GM06990 (cell line): ENCODE results near the gene IFNB1.

Source experiments
- DNase-seq: peaks from one replicate; pipeline ENCODE4 v3.0.0-alpha.2; 2011; ENCODE audit not compliant: insufficient read length; ENCODE audit errors: extremely low read depth
- H3K27me3 ChIP-seq: replicated peaks from 2 replicates; pipeline ENCODE4 v1.6.0; 2011; ENCODE audit warnings: low read length; ENCODE audit not compliant: control insufficient read depth, insufficient read depth
- H3K36me3 ChIP-seq: 2 replicates; pipeline ENCODE4 v1.5.1; 2011; ENCODE audit warnings: low read length; ENCODE audit not compliant: control insufficient read depth, insufficient read depth
- H3K4me3 ChIP-seq: replicated peaks from 2 replicates; pipeline ENCODE4 v1.5.1; 2011; ENCODE audit warnings: low read depth, mild to moderate bottlenecking, control low read depth, low read length
- TF ChIP-seq, protein P1 (sequence below): IDR thresholded peaks from 2 replicates; pipeline ENCODE4 v1.5.1; 2011; ENCODE audit warnings: low read length, control low read depth, mild to moderate bottlenecking, inconsistent platforms; ENCODE audit not compliant: insufficient read depth, poor library complexity, severe bottlenecking

IFNB1 gene

DNA sequence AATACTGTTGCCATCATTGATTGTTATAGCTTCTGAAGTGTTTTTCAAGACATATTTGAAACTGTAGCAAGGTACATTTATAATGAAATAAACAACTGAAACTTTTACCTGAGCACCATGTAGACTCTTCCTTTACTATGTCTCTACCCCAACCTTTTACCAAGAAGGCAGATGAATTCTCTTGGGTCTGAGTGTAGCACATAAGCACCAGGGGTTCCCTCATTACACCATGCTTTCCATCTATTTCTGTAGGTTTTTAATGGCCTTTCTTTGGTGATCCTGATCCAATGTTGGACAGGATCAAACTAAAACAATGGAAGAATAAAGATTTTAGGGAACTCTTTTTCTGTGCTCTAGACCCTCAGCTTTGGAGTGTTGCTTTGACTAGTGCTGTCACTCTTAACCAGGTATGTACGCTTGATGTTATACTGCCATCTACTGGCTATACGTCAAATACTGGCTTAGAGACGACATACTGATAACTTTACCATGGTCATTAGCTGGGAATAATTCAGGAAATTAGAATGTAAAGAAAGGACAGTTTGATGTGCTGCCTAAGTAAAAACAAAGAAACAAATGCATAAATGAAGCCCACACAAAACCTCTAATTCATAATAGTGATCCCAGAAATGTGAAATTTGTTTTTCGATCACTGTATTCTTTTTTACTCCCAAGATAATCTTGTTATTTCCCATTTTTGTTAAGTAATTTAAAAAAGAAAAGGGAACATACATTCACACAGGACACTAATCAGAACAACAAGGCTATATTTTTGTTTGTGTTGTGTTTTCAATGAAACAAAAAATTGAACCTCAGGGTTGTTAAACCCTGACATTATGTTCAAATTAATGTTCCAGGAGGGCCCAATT lies 33.2 kb upstream of the IFNB1 start:
- TF ChIP-seq, protein P1, sequence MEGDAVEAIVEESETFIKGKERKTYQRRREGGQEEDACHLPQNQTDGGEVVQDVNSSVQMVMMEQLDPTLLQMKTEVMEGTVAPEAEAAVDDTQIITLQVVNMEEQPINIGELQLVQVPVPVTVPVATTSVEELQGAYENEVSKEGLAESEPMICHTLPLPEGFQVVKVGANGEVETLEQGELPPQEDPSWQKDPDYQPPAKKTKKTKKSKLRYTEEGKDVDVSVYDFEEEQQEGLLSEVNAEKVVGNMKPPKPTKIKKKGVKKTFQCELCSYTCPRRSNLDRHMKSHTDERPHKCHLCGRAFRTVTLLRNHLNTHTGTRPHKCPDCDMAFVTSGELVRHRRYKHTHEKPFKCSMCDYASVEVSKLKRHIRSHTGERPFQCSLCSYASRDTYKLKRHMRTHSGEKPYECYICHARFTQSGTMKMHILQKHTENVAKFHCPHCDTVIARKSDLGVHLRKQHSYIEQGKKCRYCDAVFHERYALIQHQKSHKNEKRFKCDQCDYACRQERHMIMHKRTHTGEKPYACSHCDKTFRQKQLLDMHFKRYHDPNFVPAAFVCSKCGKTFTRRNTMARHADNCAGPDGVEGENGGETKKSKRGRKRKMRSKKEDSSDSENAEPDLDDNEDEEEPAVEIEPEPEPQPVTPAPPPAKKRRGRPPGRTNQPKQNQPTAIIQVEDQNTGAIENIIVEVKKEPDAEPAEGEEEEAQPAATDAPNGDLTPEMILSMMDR: peak; percentile 73
- Histone ChIP-seq H3K36me3 (no peaks in the 10 kb centered on the region), H3K27me3 (no peaks in the 10 kb centered on the region), H3K4me3 (no peak overlapping the region)
- DNase-seq: peak; percentile 38

DNA sequence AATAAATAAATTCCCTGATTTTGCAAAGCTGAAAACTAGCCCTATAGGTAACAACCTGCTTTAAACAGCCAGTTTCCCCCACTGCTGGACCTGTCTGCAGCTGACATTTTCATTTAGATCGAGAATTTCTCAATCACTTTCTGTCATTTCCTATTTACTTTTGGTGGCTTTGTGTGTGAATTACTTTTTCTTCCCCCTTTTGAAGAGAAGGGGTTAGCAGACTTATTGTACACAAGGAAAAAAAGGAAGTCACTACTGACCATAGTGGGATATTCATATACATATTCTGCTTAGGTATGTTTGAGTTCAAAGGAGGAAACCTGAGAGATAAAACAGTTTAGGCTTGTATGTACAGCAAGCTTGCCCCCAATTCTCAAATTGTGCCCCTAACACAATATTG lies 27.0 kb upstream of the IFNB1 start:
- TF ChIP-seq, protein P1: no peak
- no peaks in the 10 kb centered on the region for H3K27me3 ChIP-seq
- DNase-seq: no peak
- H3K4me3 ChIP-seq: no peak overlapping the region
- H3K36me3 ChIP-seq: no peaks in the 10 kb centered on the region

DNA sequence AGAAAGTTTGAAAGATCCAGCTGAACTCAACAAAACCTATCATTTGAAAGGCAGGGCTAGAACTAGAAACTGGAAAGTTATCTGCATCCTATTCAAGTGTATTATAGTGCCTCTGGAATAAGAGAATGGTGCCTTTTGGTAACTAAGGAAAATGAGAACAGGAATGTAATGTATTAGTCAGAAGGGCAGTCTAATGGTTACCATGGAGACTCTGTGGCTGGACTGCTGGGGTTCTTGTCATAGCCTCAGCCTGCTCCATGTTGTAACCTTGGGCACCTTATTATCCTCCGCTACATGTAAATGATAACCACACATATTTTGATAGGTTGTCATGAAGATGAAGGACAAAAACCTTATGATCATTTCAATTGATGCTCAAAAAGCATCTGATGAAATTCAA lies 24.6 kb upstream of the IFNB1 start:
- Histone ChIP-seq H3K36me3 (no peaks in the 10 kb centered on the region), H3K4me3 (no peak overlapping the region), H3K27me3 (no peaks in the 10 kb centered on the region)
- TF ChIP-seq, protein P1: no peak
- no peak for DNase-seq

DNA sequence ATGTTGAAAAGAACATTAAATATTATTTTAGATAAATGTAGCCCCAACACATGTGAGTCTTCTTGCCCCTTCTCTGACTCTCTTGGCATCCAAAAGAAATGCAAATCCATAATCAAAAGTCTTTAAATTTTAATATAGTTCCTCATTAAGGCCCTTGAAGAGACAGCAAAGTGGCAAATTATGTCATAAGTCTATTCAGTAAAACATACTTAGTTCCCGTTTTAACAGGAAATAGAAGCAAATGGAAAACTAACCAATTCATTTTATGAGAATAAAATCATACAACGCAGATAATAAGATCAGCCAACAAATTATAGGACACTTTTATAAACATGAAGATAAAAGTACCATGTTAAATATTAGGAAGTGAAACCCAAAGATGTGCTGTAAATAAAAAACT lies 20.1 kb upstream of the IFNB1 start:
- Histone ChIP-seq H3K4me3 (no peak overlapping the region), H3K27me3 (no peaks in the 10 kb centered on the region), H3K36me3 (no peaks in the 10 kb centered on the region)
- no peak for DNase-seq
- TF ChIP-seq, protein P1: no peak

DNA sequence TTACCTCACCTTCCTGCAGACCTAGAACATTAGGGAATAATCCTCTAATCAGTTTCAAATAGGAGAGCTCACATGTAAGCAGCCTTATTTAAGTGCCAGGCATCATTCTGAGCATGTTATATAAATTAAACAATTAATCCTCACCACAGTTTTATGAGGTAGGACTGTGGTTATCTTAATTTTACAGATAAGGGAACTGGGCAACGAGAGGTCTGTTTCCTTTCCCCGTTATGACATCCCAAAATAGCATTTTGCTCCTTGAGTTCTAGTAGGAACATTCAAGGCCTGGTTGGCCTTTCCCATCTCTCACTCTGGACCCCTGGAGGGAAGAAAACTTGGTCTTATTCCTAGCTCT lies 19.1 kb upstream of the IFNB1 start:
- Histone ChIP-seq H3K4me3 (no peak overlapping the region), H3K36me3 (no peaks in the 10 kb centered on the region), H3K27me3 (no peaks in the 10 kb centered on the region)
- DNase-seq: no peak
- TF ChIP-seq, protein P1: no peak
